CD14-positive monocyte (primary cell): ENCODE results near the gene RGS17. TPM values are rescaled to one million over a fixed set of nuclear protein-coding genes. Genes with fewer than 3 reads are reported as not detected.

Experiments used
- DNase-seq, 3 donors: peaks; one replicate each; pipeline ENCODE4 v3.0.0-alpha.2; 2011 to 2022
- H2AFZ ChIP-seq: 2 replicates; pipeline ENCODE4 v1.6.0; 2012; ENCODE audit warnings: mild to moderate bottlenecking, low read depth, low read length, inconsistent platforms; ENCODE audit not compliant: insufficient read depth, poor library complexity, severe bottlenecking
- H3K27ac ChIP-seq, 2 donors: 1 replicate in 1 of 2; 2 replicates in 1 of 2; pipeline ENCODE4 v1.5.1; 2012 to 2013; ENCODE audit warnings: low read length in 2 of 2, control low read depth in 1 of 2, inconsistent platforms in 1 of 2, low read depth in 1 of 2, mild to moderate bottlenecking in 1 of 2
- H3K27me3 ChIP-seq, 2 donors: one replicate each; pipeline versions ENCODE4 v1.6.0 to v1.6.1; 2011 to 2013; ENCODE audit warnings: low read length in 2 of 2; ENCODE audit not compliant: control insufficient read depth in 2 of 2, insufficient read depth in 2 of 2
- H3K36me3 ChIP-seq, 2 donors: replicated peaks in 1 of 2; 1 replicate in 1 of 2; 2 replicates in 1 of 2; pipeline versions ENCODE4 v1.5.1 to v1.6.1; 2012 to 2013; ENCODE audit warnings: low read length in 2 of 2, control low read depth in 1 of 2, inconsistent platforms in 1 of 2, mild to moderate bottlenecking in 1 of 2; ENCODE audit not compliant: insufficient read depth in 2 of 2, control insufficient read depth in 1 of 2
- H3K4me1 ChIP-seq, 2 donors: 1 replicate in 1 of 2; 2 replicates in 1 of 2; pipeline versions ENCODE4 v1.5.1 to v1.6.1; 2012 to 2013; ENCODE audit warnings: low read length in 2 of 2, control low read depth in 1 of 2, inconsistent platforms in 1 of 2, mild to moderate bottlenecking in 1 of 2, moderate library complexity in 1 of 2; ENCODE audit not compliant: insufficient read depth in 2 of 2, control insufficient read depth in 1 of 2
- H3K4me2 ChIP-seq: replicated peaks from 2 replicates; pipeline ENCODE3; 2012; ENCODE audit warnings: low read length, moderate library complexity, mild to moderate bottlenecking; ENCODE audit not compliant: poor library complexity, severe bottlenecking; ENCODE audit errors: extremely low read depth
- H3K4me3 ChIP-seq, 3 experiments: fragments of 200-600 bp in 1 of 3; sonication (generic) in 1 of 3; replicated peaks in 1 of 3; 1 replicate in 2 of 3; 2 replicates in 1 of 3; pipeline ENCODE4 v1.5.1; 2011 to 2013; ENCODE audit warnings: low read length in 3 of 3, mild to moderate bottlenecking in 3 of 3, control low read depth in 2 of 3, low read depth in 2 of 3, inconsistent platforms in 1 of 3, moderate library complexity in 1 of 3
- H3K79me2 ChIP-seq: 2 replicates; pipeline ENCODE4 v1.6.0; 2012; ENCODE audit warnings: mild to moderate bottlenecking, control low read depth, inconsistent platforms, low read length, moderate library complexity; ENCODE audit not compliant: insufficient read depth
- H3K9ac ChIP-seq: 2 replicates; pipeline ENCODE4 v1.6.0; 2017; ENCODE audit warnings: low read length, mild to moderate bottlenecking; ENCODE audit not compliant: insufficient read depth, poor library complexity, severe bottlenecking
- H3K9me3 ChIP-seq, 2 donors: replicated peaks in 1 of 2; 1 replicate in 1 of 2; 2 replicates in 1 of 2; pipeline versions ENCODE4 v1.5.1 to v1.6.1; 2012 to 2013; ENCODE audit warnings: low read length in 2 of 2, control low read depth in 1 of 2; ENCODE audit not compliant: control insufficient read depth in 1 of 2, insufficient read depth in 1 of 2
- H4K20me1 ChIP-seq: 2 replicates; pipeline ENCODE4 v1.6.0; 2012; ENCODE audit warnings: mild to moderate bottlenecking, low read length, control low read depth, moderate library complexity; ENCODE audit not compliant: insufficient read depth
- H3K27ac Mint-ChIP-seq, 7 donors: one replicate each; pipeline ENCODE4 v1.8.0; 2020; ENCODE audit warnings: mild to moderate bottlenecking in 7 of 7, mixed read lengths in 7 of 7, moderate library complexity in 6 of 7, inconsistent platforms in 2 of 7
- H3K27me3 Mint-ChIP-seq, 3 donors: one replicate each; pipeline ENCODE4 v1.8.0; 2021 to 2022; ENCODE audit warnings: low read depth in 3 of 3, mild to moderate bottlenecking in 3 of 3, mixed read lengths in 3 of 3, moderate library complexity in 3 of 3, inconsistent platforms in 1 of 3
- H3K36me3 Mint-ChIP-seq, 2 donors: one replicate each; pipeline ENCODE4 v1.8.0; 2020; ENCODE audit warnings: mixed read lengths in 2 of 2, inconsistent platforms in 1 of 2, mild to moderate bottlenecking in 1 of 2
- H3K4me1 Mint-ChIP-seq: one replicate; pipeline ENCODE4 v1.8.0; 2020; ENCODE audit warnings: mild to moderate bottlenecking, mixed read lengths
- H3K4me3 Mint-ChIP-seq, 2 donors: one replicate each; pipeline ENCODE4 v1.8.0; 2020; ENCODE audit warnings: mild to moderate bottlenecking in 2 of 2, mixed read lengths in 2 of 2, moderate library complexity in 1 of 2
- H3K9me3 Mint-ChIP-seq, 7 donors: one replicate each; pipeline ENCODE4 v1.8.0; 2020 to 2022; ENCODE audit warnings: mixed read lengths in 7 of 7, mild to moderate bottlenecking in 6 of 7, moderate library complexity in 6 of 7, inconsistent platforms in 2 of 7
- CTCF ChIP-seq: fragments of 200-600 bp; IDR thresholded peaks from one replicate; pipeline ENCODE4 v1.8.0; 2022; ENCODE audit warnings: antibody characterized with exemption, mild to moderate bottlenecking
- WGBS: methylation state at CpG from one replicate; pipeline ENCODE4 v1.1.5; 2013; ENCODE audit warnings: missing lambda C conversion rate; ENCODE audit not compliant: insufficient coverage; 5-methylcytosine and 5-hydroxymethylcytosine counted together
- intact Hi-C, 2 donors: fragments of 100-400 bp; cut with micrococcal nuclease; formaldehyde crosslinking; loops; one replicate each; pipeline versions ENCODE4 v1.15.0 to v1.15.1; 2023
- polyA plus RNA-seq, 3 donors: library from polyadenylated mRNA; depleted of rRNA in 1 of 3; unstranded in 2 of 3; stranded (reverse) in 1 of 3; fragments of 300-500 nt in 2 of 3; fragments of >200 nt in 1 of 3; fragmentation: Illumina TruSeq in 2 of 3; gene quantifications; 1 replicate in 2 of 3; 2 replicates in 1 of 3; pipeline ENCODE4 v1.2.3, GENCODE V29; 2012 to 2021

RGS17 gene
- polyA plus RNA-seq, 3 donors, result not detected

DNA sequence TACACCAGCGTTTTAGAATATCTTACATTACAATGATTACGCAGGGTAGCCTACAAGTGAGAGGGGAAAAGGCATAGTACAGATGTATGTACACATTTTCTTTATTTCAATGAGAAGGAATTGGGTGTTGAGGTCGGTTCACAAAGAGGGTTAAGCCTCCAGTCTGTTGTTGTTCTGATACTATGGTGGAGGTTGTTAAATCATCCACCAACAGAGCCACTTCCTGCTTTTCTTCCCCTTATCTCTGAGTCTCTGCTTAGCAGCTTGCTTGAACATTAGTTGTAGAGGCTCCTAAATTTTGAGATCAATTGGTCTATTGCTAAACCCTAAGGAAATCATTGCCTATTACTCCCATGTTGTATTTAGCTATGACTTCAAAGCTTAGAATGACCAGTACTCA is 7.3 kb downstream of the RGS17 start:
- H3K4me1 ChIP-seq, result peaks cover 9 to 17% of the 10 kb centered on the region in 2 donors
- no peak overlapping the region for H3K4me3 ChIP-seq
- H3K4me3 Mint-ChIP-seq, result peak overlapping the region in 1 of 2 donors; percentile 6
- H3K36me3 Mint-ChIP-seq, result no peaks in the 10 kb centered on the region
- intact Hi-C loops, result no loop called here
- no peaks in the 10 kb centered on the region for H4K20me1 ChIP-seq
- no peak overlapping the region for H2AFZ ChIP-seq
- no peaks in the 10 kb centered on the region for H3K36me3 ChIP-seq
- no peak overlapping the region for H3K27ac Mint-ChIP-seq
- no peak for DNase-seq
- peaks cover 17 to 26% (median 23%) of the 10 kb centered on the region in 3 donors for H3K27me3 Mint-ChIP-seq
- no peaks in the 10 kb centered on the region for H3K9me3 ChIP-seq
- no peaks in the 10 kb centered on the region for H3K79me2 ChIP-seq
- H3K9me3 Mint-ChIP-seq, result peaks cover 0 to under 1% (median 0%) of the 10 kb centered on the region in 7 donors
- H3K4me2 ChIP-seq, result no peak overlapping the region
- WGBS, result no CpG with 5 or more reads among the region's 3 CpGs
- no peak overlapping the region for H3K27ac ChIP-seq
- H3K4me1 Mint-ChIP-seq, result peaks cover 19% of the 10 kb centered on the region
- H3K27me3 ChIP-seq, result peaks cover 22 to 28% of the 10 kb centered on the region in 2 donors
- H3K9ac ChIP-seq, result no peak overlapping the region
- TF ChIP-seq CTCF, result no peak

GRCh38 chr6:153121311-153121710 is 9.8 kb downstream of the RGS17 start:
- Mint-ChIP-seq H3K4me1 (peaks cover 30% of the 10 kb centered on the region), H3K27me3 (peaks cover 4 to 9% (median 6%) of the 10 kb centered on the region in 3 donors), H3K36me3 (no peaks in the 10 kb centered on the region), H3K4me3 (no peak overlapping the region), H3K27ac (no peak overlapping the region), H3K9me3 (no peaks in the 10 kb centered on the region)
- intact Hi-C loops, result no loop called here
- Histone ChIP-seq H3K9me3 (no peaks in the 10 kb centered on the region), H3K4me3 (no peak overlapping the region), H3K36me3 (no peaks in the 10 kb centered on the region), H3K4me2 (no peak overlapping the region), H3K4me1 (peaks cover 16 to 26% of the 10 kb centered on the region in 2 donors), H3K27me3 (peaks cover 3 to 7% of the 10 kb centered on the region in 2 donors), H3K9ac (no peak overlapping the region), H3K27ac (no peak overlapping the region), H2AFZ (no peak overlapping the region), H3K79me2 (no peaks in the 10 kb centered on the region), H4K20me1 (no peaks in the 10 kb centered on the region)
- no peak for TF ChIP-seq CTCF
- DNase-seq, result no peak
